GM12891 (cell line): ENCODE data around the gene CCDC134.

Experiments
- PAX5 ChIP-seq: IDR thresholded peaks from 2 replicates; pipeline ENCODE4 v1.6.1; 2011; ENCODE audit warnings: low read length, moderate library complexity, mild to moderate bottlenecking; ENCODE audit not compliant: insufficient read depth, severe bottlenecking
- POLR2A ChIP-seq: IDR thresholded peaks from 2 replicates; pipeline ENCODE4 v1.6.1; 2011; ENCODE audit warnings: low read depth, low read length, control low read depth
- POLR2AphosphoS5 ChIP-seq: IDR thresholded peaks from 2 replicates; pipeline ENCODE4 v1.6.1; 2011; ENCODE audit warnings: low read depth, low read length, control low read depth
- POU2F2 ChIP-seq: IDR thresholded peaks from 2 replicates; pipeline ENCODE4 v1.6.1; 2011; ENCODE audit warnings: low read depth, mild to moderate bottlenecking, control low read depth, low read length, moderate library complexity
- SPI1 ChIP-seq: IDR thresholded peaks from 2 replicates; pipeline ENCODE4 v1.6.1; 2011; ENCODE audit warnings: low read depth, low read length, control low read depth
- TAF1 ChIP-seq: IDR thresholded peaks from 2 replicates; pipeline ENCODE4 v1.6.1; 2011; ENCODE audit warnings: low read depth, low read length, control low read depth

GRCh38 chr22:41830174-41830573, 29.7 kb downstream of the CCDC134 start:
- no peak for TF ChIP-seq POLR2AphosphoS5
- no peak for TF ChIP-seq POLR2A
- TF ChIP-seq TAF1 = no peak
- no peak for TF ChIP-seq POU2F2
- TF ChIP-seq SPI1 = no peak
- TF ChIP-seq PAX5 = no peak
